H9 (cell line): ENCODE data around the gene STX8. TPM values are rescaled to one million over a fixed set of nuclear protein-coding genes. Genes with fewer than 3 reads are reported as not detected.
"Not testable (repeated sequence)": the region's sequence is repeated elsewhere in the genome, so short reads cannot be mapped to it uniquely, and the experiment has no call there.

ENCODE experiments used
- DNase-seq: peaks from one replicate; pipeline ENCODE4 v3.0.0-alpha.2; 2017
- H2AFZ ChIP-seq: one replicate; pipeline ENCODE4 v1.6.1; 2013; ENCODE audit warnings: mild to moderate bottlenecking, low read length, control low read depth, moderate library complexity
- H2AK5ac ChIP-seq: 2 replicates; pipeline ENCODE4 v1.6.1; 2013; ENCODE audit warnings: low read length, control low read depth, mixed read lengths; ENCODE audit not compliant: insufficient read length
- H2BK120ac ChIP-seq: one replicate; pipeline ENCODE4 v1.6.1; 2013; ENCODE audit warnings: low read depth, mild to moderate bottlenecking, low read length, control low read depth, inconsistent platforms; ENCODE audit not compliant: poor library complexity, severe bottlenecking
- H2BK12ac ChIP-seq: 2 replicates; pipeline ENCODE4 v1.6.1; 2013; ENCODE audit warnings: low read length, control low read depth, mixed read lengths, low read depth; ENCODE audit not compliant: insufficient read length
- H2BK15ac ChIP-seq: 2 replicates; pipeline ENCODE4 v1.6.1; 2013; ENCODE audit warnings: low read depth, low read length, control low read depth
- H2BK20ac ChIP-seq: one replicate; pipeline ENCODE4 v1.6.1; 2013; ENCODE audit warnings: low read depth, mild to moderate bottlenecking, low read length, control low read depth, inconsistent platforms; ENCODE audit not compliant: poor library complexity, severe bottlenecking
- H2BK5ac ChIP-seq: 2 replicates; pipeline ENCODE4 v1.6.1; 2013; ENCODE audit warnings: low read length, control low read depth, mixed read lengths; ENCODE audit not compliant: insufficient read length
- H3K14ac ChIP-seq: 2 replicates; pipeline ENCODE4 v1.6.1; 2013; ENCODE audit warnings: low read length, control low read depth; ENCODE audit not compliant: insufficient read depth
- H3K18ac ChIP-seq: 2 replicates; pipeline ENCODE4 v1.6.1; 2013; ENCODE audit warnings: low read depth, mild to moderate bottlenecking, mixed read lengths, low read length, control low read depth; ENCODE audit not compliant: insufficient read length
- H3K23ac ChIP-seq: 2 replicates; pipeline ENCODE4 v1.6.1; 2013; ENCODE audit warnings: low read length, control low read depth, mixed read lengths, low read depth; ENCODE audit not compliant: insufficient read length
- H3K23me2 ChIP-seq: 2 replicates; pipeline ENCODE4 v1.6.1; 2013; ENCODE audit warnings: low read depth, mild to moderate bottlenecking, mixed read lengths, low read length, control low read depth; ENCODE audit not compliant: insufficient read length, poor library complexity, severe bottlenecking
- H3K27ac ChIP-seq: 2 replicates; pipeline ENCODE4 v1.5.1; 2013; ENCODE audit warnings: low read length, control low read depth, mixed read lengths, low read depth; ENCODE audit not compliant: insufficient read length
- H3K27me3 ChIP-seq: 2 replicates; pipeline ENCODE4 v1.6.1; 2013; ENCODE audit warnings: low read length, control low read depth, inconsistent platforms; ENCODE audit not compliant: insufficient read depth
- H3K4ac ChIP-seq: 2 replicates; pipeline ENCODE4 v1.6.1; 2013; ENCODE audit warnings: low read depth, mild to moderate bottlenecking, control low read depth, inconsistent platforms, low read length, moderate library complexity
- H3K4me1 ChIP-seq: 2 replicates; pipeline ENCODE4 v1.6.1; 2013; ENCODE audit warnings: low read length, control low read depth, inconsistent platforms; ENCODE audit not compliant: insufficient read depth
- H3K4me2 ChIP-seq: 2 replicates; pipeline ENCODE4 v1.6.1; 2013; ENCODE audit warnings: low read length, control low read depth, mixed read lengths; ENCODE audit not compliant: insufficient read length, insufficient read depth
- H3K56ac ChIP-seq: 2 replicates; pipeline ENCODE4 v1.6.1; 2013; ENCODE audit warnings: low read depth, mild to moderate bottlenecking, mixed read lengths, low read length, control low read depth; ENCODE audit not compliant: insufficient read length
- H3K79me1 ChIP-seq: 2 replicates; pipeline ENCODE4 v1.6.1; 2013; ENCODE audit warnings: low read depth, mild to moderate bottlenecking, moderate library complexity, low read length, control low read depth, inconsistent platforms; ENCODE audit not compliant: insufficient read depth, poor library complexity, severe bottlenecking
- H3K79me2 ChIP-seq: 2 replicates; pipeline ENCODE4 v1.6.1; 2013; ENCODE audit warnings: low read length, control low read depth, inconsistent platforms; ENCODE audit not compliant: insufficient read depth
- H3K9ac ChIP-seq: 2 replicates; pipeline ENCODE4 v1.6.1; 2013; ENCODE audit warnings: low read length, control low read depth, mixed read lengths; ENCODE audit not compliant: insufficient read length; ENCODE audit errors: extremely low read depth
- H3K9me3 ChIP-seq: one replicate; pipeline ENCODE4 v1.6.1; 2013; ENCODE audit warnings: low read depth, low read length, inconsistent platforms; ENCODE audit not compliant: control insufficient read depth
- H3T11ph ChIP-seq: one replicate; pipeline ENCODE4 v1.6.1; 2013; ENCODE audit warnings: mild to moderate bottlenecking, low read length, control low read depth, inconsistent platforms
- H4K20me1 ChIP-seq: one replicate; pipeline ENCODE4 v1.6.1; 2013; ENCODE audit not compliant: control insufficient read depth, insufficient read length, insufficient read depth
- H4K5ac ChIP-seq: 2 replicates; pipeline ENCODE4 v1.6.1; 2013; ENCODE audit warnings: low read depth, mild to moderate bottlenecking, mixed read lengths, low read length, control low read depth; ENCODE audit not compliant: insufficient read length
- H4K8ac ChIP-seq: replicated peaks from 2 replicates; pipeline ENCODE4 v1.6.1; 2013; ENCODE audit warnings: low read length, control low read depth, mixed read lengths, low read depth; ENCODE audit not compliant: insufficient read length
- H4K91ac ChIP-seq: 2 replicates; pipeline ENCODE4 v1.6.1; 2013; ENCODE audit warnings: low read depth, mild to moderate bottlenecking, moderate library complexity, mixed read lengths, low read length, control low read depth; ENCODE audit not compliant: insufficient read length
- H3K27ac Mint-ChIP-seq, 3 experiments: 2 replicates in 2 of 3; 3 replicates in 1 of 3; pipeline ENCODE4 v1.8.0; 2020 to 2021; ENCODE audit warnings: mixed read lengths in 3 of 3, mild to moderate bottlenecking in 1 of 3, moderate library complexity in 1 of 3
- H3K27me3 Mint-ChIP-seq: 2 replicates; pipeline ENCODE4 v1.8.0; 2021; ENCODE audit warnings: low read depth, mild to moderate bottlenecking, moderate library complexity, mixed read lengths
- H3K36me3 Mint-ChIP-seq, 3 experiments: 2 replicates in 2 of 3; 3 replicates in 1 of 3; pipeline ENCODE4 v1.8.0; 2020 to 2021; ENCODE audit warnings: low read depth in 3 of 3, mixed read lengths in 3 of 3; ENCODE audit not compliant: insufficient read depth in 1 of 3
- H3K4me1 Mint-ChIP-seq, 2 experiments: 2 replicates each; pipeline ENCODE4 v1.8.0; 2020; ENCODE audit warnings: mixed read lengths in 2 of 2
- H3K4me3 Mint-ChIP-seq, 2 experiments: 2 replicates in 1 of 2; 3 replicates in 1 of 2; pipeline ENCODE4 v1.8.0; 2020 to 2021; ENCODE audit warnings: mild to moderate bottlenecking in 2 of 2, mixed read lengths in 2 of 2, moderate library complexity in 1 of 2
- H3K9me3 Mint-ChIP-seq, 2 experiments: 2 replicates in 1 of 2; 3 replicates in 1 of 2; pipeline ENCODE4 v1.8.0; 2020; ENCODE audit warnings: mild to moderate bottlenecking in 2 of 2, mixed read lengths in 2 of 2, moderate library complexity in 1 of 2
- WGBS: extraction: QIAGEN DNeasy Blood & Tissue Kit; methylation state at CpG from one replicate; pipeline ENCODE4 v1.1.7; 2013; ENCODE audit warnings: missing lambda C conversion rate, low lambda C conversion rate, mixed read lengths; ENCODE audit not compliant: insufficient read length; ENCODE audit errors: extremely low coverage; 5-methylcytosine and 5-hydroxymethylcytosine counted together
- total RNA-seq: library from RNA; stranded (reverse); gene quantifications from 2 replicates; pipeline ENCODE4 v1.2.1, GENCODE V29; 2021
- TF ChIP-seq, protein P1 (sequence below): fragments of 200-600 bp; sonication (generic); conservative IDR thresholded peaks from 3 replicates; pipeline ENCODE4 v1.8.0; 2021; ENCODE audit warnings: antibody characterized with exemption, mild to moderate bottlenecking

The STX8 gene
- total RNA-seq, 1 experiment from 2014 or later, result 55.1 TPM

DNA sequence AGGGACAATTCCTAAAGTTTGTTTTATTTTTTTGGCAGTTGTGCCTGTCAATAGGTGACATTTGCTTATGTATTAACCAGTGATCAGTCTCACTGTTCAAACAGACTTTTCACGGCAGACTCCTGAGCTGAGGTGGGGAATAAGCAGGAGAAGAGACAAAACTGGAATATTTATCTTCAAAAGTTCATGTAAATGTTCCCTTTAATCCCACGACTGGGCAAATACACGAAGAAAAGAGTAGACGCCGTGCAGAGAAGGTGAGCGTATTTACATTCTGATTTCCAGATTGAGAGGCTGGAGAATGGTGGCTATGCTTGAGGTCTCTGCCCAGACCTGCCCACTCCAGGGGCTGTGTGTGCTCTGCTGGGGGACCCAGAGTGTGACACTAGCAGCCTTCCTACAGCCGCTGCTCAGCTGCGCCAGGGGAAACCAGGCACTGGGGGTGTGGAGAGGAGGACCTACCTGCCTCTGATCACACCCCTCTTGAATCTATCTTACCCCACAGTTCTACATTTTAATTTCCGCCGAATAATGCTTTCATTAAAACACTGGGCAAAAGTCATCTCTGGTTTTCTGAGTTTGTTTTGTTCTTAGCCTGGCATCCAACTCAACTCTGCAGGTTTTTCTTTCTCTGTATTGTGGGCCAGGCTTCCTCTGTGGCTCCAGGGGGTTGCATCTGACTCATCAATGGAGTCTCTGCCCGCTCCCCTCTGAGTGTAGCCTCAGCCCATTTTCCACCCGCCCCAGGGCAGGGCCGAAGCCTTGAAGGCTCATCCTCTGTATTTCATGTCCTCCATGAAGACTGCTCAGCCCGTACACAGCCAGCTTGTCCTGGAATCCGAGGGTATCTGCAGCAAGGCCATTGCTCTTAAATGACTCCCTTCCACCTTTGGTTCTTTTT lies 317.3 kb downstream of the STX8 start:
- no peak overlapping the region for H3K56ac ChIP-seq
- H4K5ac ChIP-seq, result no peak overlapping the region
- Mint-ChIP-seq H3K36me3 (no peaks in the 10 kb centered on the region), H3K27me3 (no peaks in the 10 kb centered on the region), H3K4me1 (peaks cover 37 to 40% of the 10 kb centered on the region in 2 experiments), H3K9me3 (no peaks in the 10 kb centered on the region), H3K27ac (peak overlapping the region in 2 of 3 experiments; percentile 30 to 65; a peak in 4 of 7 replicates), H3K4me3 (no peak overlapping the region)
- H2BK20ac ChIP-seq, result no peak overlapping the region
- no peak overlapping the region for H2BK120ac ChIP-seq
- H3K18ac ChIP-seq, result no peak overlapping the region
- no peak overlapping the region for H3K4me2 ChIP-seq
- no peaks in the 10 kb centered on the region for H3K9me3 ChIP-seq
- no peak overlapping the region for H3K4ac ChIP-seq
- H4K91ac ChIP-seq, result no peak overlapping the region
- no CpG with 5 or more reads among the region's 15 CpGs for WGBS
- H3K79me2 ChIP-seq, result no peaks in the 10 kb centered on the region
- no peak for DNase-seq
- H3K27ac ChIP-seq, result no peak overlapping the region
- H3T11ph ChIP-seq, result no peak overlapping the region
- H3K27me3 ChIP-seq, result no peaks in the 10 kb centered on the region
- no peak overlapping the region for H4K8ac ChIP-seq
- H2AK5ac ChIP-seq, result no peak overlapping the region
- H3K4me1 ChIP-seq, result no peaks in the 10 kb centered on the region; the same call in 1 of the 2 replicates
- H2BK12ac ChIP-seq, result no peak overlapping the region
- H2BK15ac ChIP-seq, result no peak overlapping the region
- no peaks in the 10 kb centered on the region for H3K79me1 ChIP-seq
- no peak overlapping the region for H2AFZ ChIP-seq
- H3K9ac ChIP-seq, result no peak overlapping the region
- H3K23me2 ChIP-seq, result no peaks in the 10 kb centered on the region
- peak overlapping the region; percentile 72; the same call in 1 of the 2 replicates for H3K14ac ChIP-seq
- TF ChIP-seq, protein P1, sequence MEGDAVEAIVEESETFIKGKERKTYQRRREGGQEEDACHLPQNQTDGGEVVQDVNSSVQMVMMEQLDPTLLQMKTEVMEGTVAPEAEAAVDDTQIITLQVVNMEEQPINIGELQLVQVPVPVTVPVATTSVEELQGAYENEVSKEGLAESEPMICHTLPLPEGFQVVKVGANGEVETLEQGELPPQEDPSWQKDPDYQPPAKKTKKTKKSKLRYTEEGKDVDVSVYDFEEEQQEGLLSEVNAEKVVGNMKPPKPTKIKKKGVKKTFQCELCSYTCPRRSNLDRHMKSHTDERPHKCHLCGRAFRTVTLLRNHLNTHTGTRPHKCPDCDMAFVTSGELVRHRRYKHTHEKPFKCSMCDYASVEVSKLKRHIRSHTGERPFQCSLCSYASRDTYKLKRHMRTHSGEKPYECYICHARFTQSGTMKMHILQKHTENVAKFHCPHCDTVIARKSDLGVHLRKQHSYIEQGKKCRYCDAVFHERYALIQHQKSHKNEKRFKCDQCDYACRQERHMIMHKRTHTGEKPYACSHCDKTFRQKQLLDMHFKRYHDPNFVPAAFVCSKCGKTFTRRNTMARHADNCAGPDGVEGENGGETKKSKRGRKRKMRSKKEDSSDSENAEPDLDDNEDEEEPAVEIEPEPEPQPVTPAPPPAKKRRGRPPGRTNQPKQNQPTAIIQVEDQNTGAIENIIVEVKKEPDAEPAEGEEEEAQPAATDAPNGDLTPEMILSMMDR, result no peak
- H2BK5ac ChIP-seq, result no peak overlapping the region
- H4K20me1 ChIP-seq, result no peaks in the 10 kb centered on the region
- no peak overlapping the region for H3K23ac ChIP-seq

DNA sequence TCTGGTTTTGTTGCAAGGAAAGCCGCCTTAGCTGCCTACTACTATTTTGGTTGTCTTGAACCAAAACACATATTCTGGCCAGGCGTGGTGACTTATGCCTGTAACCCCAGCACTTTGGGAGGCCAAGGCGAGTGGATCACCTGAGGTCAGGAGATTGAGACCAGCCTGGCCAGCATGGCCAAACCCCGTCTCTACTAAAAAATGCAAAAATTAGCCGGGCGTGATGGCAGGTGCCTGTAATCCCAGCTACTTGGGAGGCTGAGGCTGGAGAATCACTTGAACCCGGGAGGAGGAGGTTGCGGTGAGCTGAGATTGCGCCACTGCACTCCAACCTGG lies 318.0 kb downstream of the STX8 start:
- H3K27me3 ChIP-seq, H3K27ac Mint-ChIP-seq, H3K4me3 Mint-ChIP-seq, H3K23me2 ChIP-seq, H3K79me2 ChIP-seq, H3K18ac ChIP-seq, H2BK120ac ChIP-seq, H3K4ac ChIP-seq, H2AFZ ChIP-seq, H4K20me1 ChIP-seq, H2BK12ac ChIP-seq, H2AK5ac ChIP-seq, H3K4me1 ChIP-seq, H4K5ac ChIP-seq, H2BK5ac ChIP-seq, H4K91ac ChIP-seq, H3T11ph ChIP-seq, H3K9me3 Mint-ChIP-seq, H3K9me3 ChIP-seq, H3K36me3 Mint-ChIP-seq, H3K27ac ChIP-seq, H2BK15ac ChIP-seq, DNase-seq, H3K27me3 Mint-ChIP-seq, H3K9ac ChIP-seq, H4K8ac ChIP-seq, H3K56ac ChIP-seq, H2BK20ac ChIP-seq, H3K23ac ChIP-seq, H3K4me2 ChIP-seq, H3K14ac ChIP-seq, H3K79me1 ChIP-seq: not testable (repeated sequence)
- no CpG with 5 or more reads among the region's 9 CpGs for WGBS
- peaks cover 37 to 40% of the 10 kb centered on the region in 2 experiments for H3K4me1 Mint-ChIP-seq
